H9 (cell line): ENCODE results near the gene PDE1A. TPM values are rescaled to one million over a fixed set of nuclear protein-coding genes. Genes with fewer than 3 reads are reported as not detected.

Experiments
- DNase-seq: peaks from one replicate; pipeline ENCODE4 v3.0.0-alpha.2; 2017
- H2AFZ ChIP-seq: one replicate; pipeline ENCODE4 v1.6.1; 2013; ENCODE audit warnings: mild to moderate bottlenecking, low read length, control low read depth, moderate library complexity
- H2AK5ac ChIP-seq: 2 replicates; pipeline ENCODE4 v1.6.1; 2013; ENCODE audit warnings: low read length, control low read depth, mixed read lengths; ENCODE audit not compliant: insufficient read length
- H2BK120ac ChIP-seq: one replicate; pipeline ENCODE4 v1.6.1; 2013; ENCODE audit warnings: low read depth, mild to moderate bottlenecking, low read length, control low read depth, inconsistent platforms; ENCODE audit not compliant: poor library complexity, severe bottlenecking
- H2BK12ac ChIP-seq: 2 replicates; pipeline ENCODE4 v1.6.1; 2013; ENCODE audit warnings: low read length, control low read depth, mixed read lengths, low read depth; ENCODE audit not compliant: insufficient read length
- H2BK15ac ChIP-seq: 2 replicates; pipeline ENCODE4 v1.6.1; 2013; ENCODE audit warnings: low read depth, low read length, control low read depth
- H2BK20ac ChIP-seq: one replicate; pipeline ENCODE4 v1.6.1; 2013; ENCODE audit warnings: low read depth, mild to moderate bottlenecking, low read length, control low read depth, inconsistent platforms; ENCODE audit not compliant: poor library complexity, severe bottlenecking
- H2BK5ac ChIP-seq: 2 replicates; pipeline ENCODE4 v1.6.1; 2013; ENCODE audit warnings: low read length, control low read depth, mixed read lengths; ENCODE audit not compliant: insufficient read length
- H3K14ac ChIP-seq: 2 replicates; pipeline ENCODE4 v1.6.1; 2013; ENCODE audit warnings: low read length, control low read depth; ENCODE audit not compliant: insufficient read depth
- H3K18ac ChIP-seq: 2 replicates; pipeline ENCODE4 v1.6.1; 2013; ENCODE audit warnings: low read depth, mild to moderate bottlenecking, mixed read lengths, low read length, control low read depth; ENCODE audit not compliant: insufficient read length
- H3K23ac ChIP-seq: 2 replicates; pipeline ENCODE4 v1.6.1; 2013; ENCODE audit warnings: low read length, control low read depth, mixed read lengths, low read depth; ENCODE audit not compliant: insufficient read length
- H3K23me2 ChIP-seq: 2 replicates; pipeline ENCODE4 v1.6.1; 2013; ENCODE audit warnings: low read depth, mild to moderate bottlenecking, mixed read lengths, low read length, control low read depth; ENCODE audit not compliant: insufficient read length, poor library complexity, severe bottlenecking
- H3K27ac ChIP-seq: 2 replicates; pipeline ENCODE4 v1.5.1; 2013; ENCODE audit warnings: low read length, control low read depth, mixed read lengths, low read depth; ENCODE audit not compliant: insufficient read length
- H3K27me3 ChIP-seq: 2 replicates; pipeline ENCODE4 v1.6.1; 2013; ENCODE audit warnings: low read length, control low read depth, inconsistent platforms; ENCODE audit not compliant: insufficient read depth
- H3K4ac ChIP-seq: 2 replicates; pipeline ENCODE4 v1.6.1; 2013; ENCODE audit warnings: low read depth, mild to moderate bottlenecking, control low read depth, inconsistent platforms, low read length, moderate library complexity
- H3K4me1 ChIP-seq: 2 replicates; pipeline ENCODE4 v1.6.1; 2013; ENCODE audit warnings: low read length, control low read depth, inconsistent platforms; ENCODE audit not compliant: insufficient read depth
- H3K4me2 ChIP-seq: 2 replicates; pipeline ENCODE4 v1.6.1; 2013; ENCODE audit warnings: low read length, control low read depth, mixed read lengths; ENCODE audit not compliant: insufficient read length, insufficient read depth
- H3K56ac ChIP-seq: 2 replicates; pipeline ENCODE4 v1.6.1; 2013; ENCODE audit warnings: low read depth, mild to moderate bottlenecking, mixed read lengths, low read length, control low read depth; ENCODE audit not compliant: insufficient read length
- H3K79me1 ChIP-seq: 2 replicates; pipeline ENCODE4 v1.6.1; 2013; ENCODE audit warnings: low read depth, mild to moderate bottlenecking, moderate library complexity, low read length, control low read depth, inconsistent platforms; ENCODE audit not compliant: insufficient read depth, poor library complexity, severe bottlenecking
- H3K79me2 ChIP-seq: 2 replicates; pipeline ENCODE4 v1.6.1; 2013; ENCODE audit warnings: low read length, control low read depth, inconsistent platforms; ENCODE audit not compliant: insufficient read depth
- H3K9ac ChIP-seq: 2 replicates; pipeline ENCODE4 v1.6.1; 2013; ENCODE audit warnings: low read length, control low read depth, mixed read lengths; ENCODE audit not compliant: insufficient read length; ENCODE audit errors: extremely low read depth
- H3K9me3 ChIP-seq: one replicate; pipeline ENCODE4 v1.6.1; 2013; ENCODE audit warnings: low read depth, low read length, inconsistent platforms; ENCODE audit not compliant: control insufficient read depth
- H3T11ph ChIP-seq: one replicate; pipeline ENCODE4 v1.6.1; 2013; ENCODE audit warnings: mild to moderate bottlenecking, low read length, control low read depth, inconsistent platforms
- H4K20me1 ChIP-seq: one replicate; pipeline ENCODE4 v1.6.1; 2013; ENCODE audit not compliant: control insufficient read depth, insufficient read length, insufficient read depth
- H4K5ac ChIP-seq: 2 replicates; pipeline ENCODE4 v1.6.1; 2013; ENCODE audit warnings: low read depth, mild to moderate bottlenecking, mixed read lengths, low read length, control low read depth; ENCODE audit not compliant: insufficient read length
- H4K8ac ChIP-seq: replicated peaks from 2 replicates; pipeline ENCODE4 v1.6.1; 2013; ENCODE audit warnings: low read length, control low read depth, mixed read lengths, low read depth; ENCODE audit not compliant: insufficient read length
- H4K91ac ChIP-seq: 2 replicates; pipeline ENCODE4 v1.6.1; 2013; ENCODE audit warnings: low read depth, mild to moderate bottlenecking, moderate library complexity, mixed read lengths, low read length, control low read depth; ENCODE audit not compliant: insufficient read length
- H3K27ac Mint-ChIP-seq, 3 experiments: 2 replicates in 2 of 3; 3 replicates in 1 of 3; pipeline ENCODE4 v1.8.0; 2020 to 2021; ENCODE audit warnings: mixed read lengths in 3 of 3, mild to moderate bottlenecking in 1 of 3, moderate library complexity in 1 of 3
- H3K27me3 Mint-ChIP-seq: 2 replicates; pipeline ENCODE4 v1.8.0; 2021; ENCODE audit warnings: low read depth, mild to moderate bottlenecking, moderate library complexity, mixed read lengths
- H3K36me3 Mint-ChIP-seq, 3 experiments: 2 replicates in 2 of 3; 3 replicates in 1 of 3; pipeline ENCODE4 v1.8.0; 2020 to 2021; ENCODE audit warnings: low read depth in 3 of 3, mixed read lengths in 3 of 3; ENCODE audit not compliant: insufficient read depth in 1 of 3
- H3K4me1 Mint-ChIP-seq, 2 experiments: 2 replicates each; pipeline ENCODE4 v1.8.0; 2020; ENCODE audit warnings: mixed read lengths in 2 of 2
- H3K4me3 Mint-ChIP-seq, 2 experiments: 2 replicates in 1 of 2; 3 replicates in 1 of 2; pipeline ENCODE4 v1.8.0; 2020 to 2021; ENCODE audit warnings: mild to moderate bottlenecking in 2 of 2, mixed read lengths in 2 of 2, moderate library complexity in 1 of 2
- H3K9me3 Mint-ChIP-seq, 2 experiments: 2 replicates in 1 of 2; 3 replicates in 1 of 2; pipeline ENCODE4 v1.8.0; 2020; ENCODE audit warnings: mild to moderate bottlenecking in 2 of 2, mixed read lengths in 2 of 2, moderate library complexity in 1 of 2
- CTCF ChIP-seq: fragments of 200-600 bp; sonication (generic); conservative IDR thresholded peaks from 3 replicates; pipeline ENCODE4 v1.8.0; 2021; ENCODE audit warnings: antibody characterized with exemption, mild to moderate bottlenecking
- WGBS: extraction: QIAGEN DNeasy Blood & Tissue Kit; methylation state at CpG from one replicate; pipeline ENCODE4 v1.1.7; 2013; ENCODE audit warnings: missing lambda C conversion rate, low lambda C conversion rate, mixed read lengths; ENCODE audit not compliant: insufficient read length; ENCODE audit errors: extremely low coverage; 5-methylcytosine and 5-hydroxymethylcytosine counted together
- total RNA-seq: library from RNA; stranded (reverse); gene quantifications from 2 replicates; pipeline ENCODE4 v1.2.1, GENCODE V29; 2021

The PDE1A gene
- total RNA-seq, 1 experiment from 2014 or later = 0.11 TPM

GRCh38 chr2:182321096-182321495, 105.7 kb downstream of the PDE1A start:
- Histone ChIP-seq H3K14ac (no peak overlapping the region), H3K23ac (no peak overlapping the region), H3K56ac (no peak overlapping the region), H2BK15ac (no peak overlapping the region), H2AFZ (no peak overlapping the region), H3K27ac (no peak overlapping the region), H3K23me2 (no peaks in the 10 kb centered on the region), H2BK120ac (no peak overlapping the region), H4K20me1 (no peaks in the 10 kb centered on the region), H3K4me1 (no peaks in the 10 kb centered on the region), H3K79me2 (no peaks in the 10 kb centered on the region), H3K4ac (no peak overlapping the region), H3K79me1 (no peaks in the 10 kb centered on the region), H2BK12ac (no peak overlapping the region), H4K91ac (no peak overlapping the region), H4K5ac (no peak overlapping the region), H2BK20ac (no peak overlapping the region), H3K9me3 (no peaks in the 10 kb centered on the region), H3T11ph (no peak overlapping the region), H3K27me3 (no peaks in the 10 kb centered on the region), H2AK5ac (no peak overlapping the region), H3K18ac (no peak overlapping the region), H4K8ac (no peak overlapping the region), H3K4me2 (no peak overlapping the region), H2BK5ac (no peak overlapping the region), H3K9ac (no peak overlapping the region)
- no peak overlapping the region for H3K27ac Mint-ChIP-seq
- H3K4me3 Mint-ChIP-seq = no peak overlapping the region
- H3K9me3 Mint-ChIP-seq = peaks cover 3% of the 10 kb centered on the region in 2 experiments; a peak in 3 of 5 replicates
- DNase-seq = no peak
- no peaks in the 10 kb centered on the region for H3K27me3 Mint-ChIP-seq
- TF ChIP-seq CTCF = no peak
- WGBS = no CpG with 5 or more reads among the region's 1 CpG
- H3K36me3 Mint-ChIP-seq = peaks cover 0 to 3% (median 0%) of the 10 kb centered on the region in 3 experiments; a peak in 1 of 7 replicates
- H3K4me1 Mint-ChIP-seq = peaks cover 2 to 5% of the 10 kb centered on the region in 2 experiments; a peak in 2 of 4 replicates
